ENCODE results near the gene OR2T1.
"Not testable (repeated sequence)": the region's sequence is repeated elsewhere in the genome, so short reads cannot be mapped to it uniquely, and the experiment has no call there.

The OR2T1 gene

GRCh38 chr1:248416226-248416625, 13.4 kb downstream of the OR2T1 start:
- H3K4me3 ChIP-seq (replicated peaks; ENCODE audit: low read depth, low read length), result no peak overlapping the region
- DNase-seq (ENCODE audit: low read depth), result no peak
- no peak for TF ChIP-seq CTCF (IDR thresholded peaks at IDR 0.05; ENCODE audit: low read length, missing control alignments)

GRCh38 chr1:248417854-248418253, 15.0 kb downstream of the OR2T1 start:
- TF ChIP-seq CTCF (IDR thresholded peaks at IDR 0.05; ENCODE audit: low read length, missing control alignments), result no peak
- no peak for DNase-seq (ENCODE audit: low read depth)
- H3K4me3 ChIP-seq (replicated peaks; ENCODE audit: low read depth, low read length), result no peak overlapping the region

GRCh38 chr1:248421384-248421783, 18.5 kb downstream of the OR2T1 start:
- DNase-seq (ENCODE audit: low read depth), result no peak
- H3K4me3 ChIP-seq (replicated peaks; ENCODE audit: low read depth, low read length), result no peak overlapping the region
- TF ChIP-seq CTCF (IDR thresholded peaks at IDR 0.05; ENCODE audit: low read length, missing control alignments), result no peak

- not testable (repeated sequence) for DNase-seq (ENCODE audit: low read depth); H3K4me3 ChIP-seq (replicated peaks; ENCODE audit: low read depth, low read length)
Measured at GRCh38 chr1:248427526-248428191, 24.8 kb downstream of the OR2T1 start.

- H3K4me3 ChIP-seq (replicated peaks; ENCODE audit: low read depth, low read length); DNase-seq (ENCODE audit: low read depth): not testable (repeated sequence)
Measured at GRCh38 chr1:248428192-248428533, 25.3 kb downstream of the OR2T1 start.

- not testable (repeated sequence) for H3K4me3 ChIP-seq (replicated peaks; ENCODE audit: low read depth, low read length); DNase-seq (ENCODE audit: low read depth)
Measured at GRCh38 chr1:248431683-248432082, 28.8 kb downstream of the OR2T1 start.

- not testable (repeated sequence) for H3K4me3 ChIP-seq (replicated peaks; ENCODE audit: low read depth, low read length); DNase-seq (ENCODE audit: low read depth)
Measured at GRCh38 chr1:248432201-248432600, 29.4 kb downstream of the OR2T1 start.

GRCh38 chr1:248433811-248434415, 31.1 kb downstream of the OR2T1 start:
- not testable (repeated sequence) for DNase-seq (ENCODE audit: low read depth); H3K4me3 ChIP-seq (replicated peaks; ENCODE audit: low read depth, low read length)

- DNase-seq (ENCODE audit: low read depth); H3K4me3 ChIP-seq (replicated peaks; ENCODE audit: low read depth, low read length): not testable (repeated sequence)
Measured at GRCh38 chr1:248434913-248435312, 32.1 kb downstream of the OR2T1 start.

GRCh38 chr1:248436303-248436702, 33.5 kb downstream of the OR2T1 start:
- DNase-seq (ENCODE audit: low read depth); H3K4me3 ChIP-seq (replicated peaks; ENCODE audit: low read depth, low read length): not testable (repeated sequence)

GRCh38 chr1:248438668-248439067, 35.8 kb downstream of the OR2T1 start:
- H3K4me3 ChIP-seq (replicated peaks; ENCODE audit: low read depth, low read length); DNase-seq (ENCODE audit: low read depth): not testable (repeated sequence)

- DNase-seq (ENCODE audit: low read depth); H3K4me3 ChIP-seq (replicated peaks; ENCODE audit: low read depth, low read length): not testable (repeated sequence)
Measured at GRCh38 chr1:248439283-248439682, 36.4 kb downstream of the OR2T1 start.

- not testable (repeated sequence) for H3K4me3 ChIP-seq (replicated peaks; ENCODE audit: low read depth, low read length); DNase-seq (ENCODE audit: low read depth)
Measured at GRCh38 chr1:248442500-248443277, 39.8 kb downstream of the OR2T1 start.

GRCh38 chr1:248444603-248445002, 41.8 kb downstream of the OR2T1 start:
- DNase-seq (ENCODE audit: low read depth); H3K4me3 ChIP-seq (replicated peaks; ENCODE audit: low read depth, low read length): not testable (repeated sequence)

- DNase-seq (ENCODE audit: low read depth); H3K4me3 ChIP-seq (replicated peaks; ENCODE audit: low read depth, low read length): not testable (repeated sequence)
Measured at GRCh38 chr1:248445399-248445798, 42.6 kb downstream of the OR2T1 start, which contains the start of gene OR2T2. OR2T2 (plus strand) TSS chr1:248445637; CDS start chr1:248452798, 7,161 bp downstream.
